Astrocyte (in vitro differentiated cells and primary cell): ENCODE results near the gene CNTNAP2. TPM values are rescaled to one million over a fixed set of nuclear protein-coding genes. Genes with fewer than 3 reads are reported as not detected.

Experiments
- DNase-seq: peaks from one replicate; pipeline ENCODE4 v3.0.0-alpha.2; 2010; ENCODE audit warnings: low read depth
- FAIRE-seq: peaks from 2 replicates; lab custom pipeline; 2011; peaks lifted over from hg19 to GRCh38; lab: Jason Lieb, UNC
- H2AFZ ChIP-seq: 2 replicates; pipeline ENCODE4 v1.6.0; 2012; ENCODE audit warnings: low read depth, low read length, inconsistent platforms
- H3K27ac ChIP-seq: 2 replicates; pipeline ENCODE4 v1.5.1; 2011; ENCODE audit warnings: low read depth, low read length, inconsistent platforms
- H3K27me3 ChIP-seq: 2 replicates; pipeline ENCODE4 v1.6.0; 2011; ENCODE audit warnings: low read length, inconsistent platforms; ENCODE audit not compliant: insufficient read depth
- H3K36me3 ChIP-seq: 2 replicates; pipeline ENCODE4 v1.5.1; 2011; ENCODE audit warnings: low read length, inconsistent platforms; ENCODE audit not compliant: insufficient read depth
- H3K4me1 ChIP-seq: 2 replicates; pipeline ENCODE4 v1.5.1; 2011; ENCODE audit warnings: low read length, inconsistent platforms; ENCODE audit not compliant: insufficient read depth
- H3K4me2 ChIP-seq: 2 replicates; pipeline ENCODE4 v1.6.0; 2012; ENCODE audit warnings: low read length, inconsistent platforms
- H3K4me3 ChIP-seq: 2 replicates; pipeline ENCODE4 v1.5.1; 2011; ENCODE audit warnings: low read depth, mild to moderate bottlenecking, low read length, inconsistent platforms; ENCODE audit not compliant: insufficient read depth
- H3K79me2 ChIP-seq: 2 replicates; pipeline ENCODE4 v1.6.0; 2012; ENCODE audit warnings: mild to moderate bottlenecking, low read length, inconsistent platforms; ENCODE audit not compliant: insufficient read depth
- H3K9ac ChIP-seq: 2 replicates; pipeline ENCODE4 v1.6.0; 2012; ENCODE audit warnings: mild to moderate bottlenecking, low read length, inconsistent platforms
- H3K9me3 ChIP-seq: 2 replicates; pipeline ENCODE4 v1.5.1; 2012; ENCODE audit warnings: low read depth, mild to moderate bottlenecking, low read length, inconsistent platforms; ENCODE audit not compliant: insufficient read depth
- H4K20me1 ChIP-seq: 2 replicates; pipeline ENCODE4 v1.6.0; 2012; ENCODE audit warnings: low read length, inconsistent platforms; ENCODE audit not compliant: insufficient read depth
- H3K27ac Mint-ChIP-seq: one replicate; pipeline ENCODE4 v1.8.0; 2021; ENCODE audit warnings: mild to moderate bottlenecking, mixed read lengths; ENCODE audit not compliant: unreplicated experiment
- H3K27me3 Mint-ChIP-seq: one replicate; pipeline ENCODE4 v1.8.0; 2021; ENCODE audit warnings: low read depth, mixed read lengths; ENCODE audit not compliant: unreplicated experiment
- H3K36me3 Mint-ChIP-seq: one replicate; pipeline ENCODE4 v1.8.0; 2021; ENCODE audit warnings: low read depth, mixed read lengths; ENCODE audit not compliant: unreplicated experiment
- H3K4me1 Mint-ChIP-seq: one replicate; pipeline ENCODE4 v1.8.0; 2021; ENCODE audit warnings: low read depth, mixed read lengths; ENCODE audit not compliant: unreplicated experiment
- H3K4me3 Mint-ChIP-seq: one replicate; pipeline ENCODE4 v1.8.0; 2021; ENCODE audit warnings: mild to moderate bottlenecking, moderate library complexity, mixed read lengths; ENCODE audit not compliant: unreplicated experiment
- H3K9me3 Mint-ChIP-seq: one replicate; pipeline ENCODE4 v1.8.0; 2021; ENCODE audit warnings: mild to moderate bottlenecking, mixed read lengths; ENCODE audit not compliant: unreplicated experiment
- EZH2 ChIP-seq: IDR thresholded peaks from 2 replicates; pipeline ENCODE4 v1.6.1; 2012; ENCODE audit warnings: mild to moderate bottlenecking, low read length, inconsistent platforms; ENCODE audit not compliant: insufficient read depth
- total RNA-seq: library from RNA; stranded (reverse); gene quantifications from 2 replicates; pipeline ENCODE4 v1.2.1, GENCODE V29; 2021
- TF ChIP-seq, protein P1 (sequence below): IDR thresholded peaks from 2 replicates; pipeline ENCODE4 v1.5.1; 2011; ENCODE audit warnings: low read depth, mild to moderate bottlenecking, inconsistent platforms, low read length, moderate library complexity; ENCODE audit not compliant: insufficient read depth

CNTNAP2 gene
- total RNA-seq, 1 donor from 2014 or later: 20.0 TPM

- TF ChIP-seq EZH2: no peak
- TF ChIP-seq, protein P1, sequence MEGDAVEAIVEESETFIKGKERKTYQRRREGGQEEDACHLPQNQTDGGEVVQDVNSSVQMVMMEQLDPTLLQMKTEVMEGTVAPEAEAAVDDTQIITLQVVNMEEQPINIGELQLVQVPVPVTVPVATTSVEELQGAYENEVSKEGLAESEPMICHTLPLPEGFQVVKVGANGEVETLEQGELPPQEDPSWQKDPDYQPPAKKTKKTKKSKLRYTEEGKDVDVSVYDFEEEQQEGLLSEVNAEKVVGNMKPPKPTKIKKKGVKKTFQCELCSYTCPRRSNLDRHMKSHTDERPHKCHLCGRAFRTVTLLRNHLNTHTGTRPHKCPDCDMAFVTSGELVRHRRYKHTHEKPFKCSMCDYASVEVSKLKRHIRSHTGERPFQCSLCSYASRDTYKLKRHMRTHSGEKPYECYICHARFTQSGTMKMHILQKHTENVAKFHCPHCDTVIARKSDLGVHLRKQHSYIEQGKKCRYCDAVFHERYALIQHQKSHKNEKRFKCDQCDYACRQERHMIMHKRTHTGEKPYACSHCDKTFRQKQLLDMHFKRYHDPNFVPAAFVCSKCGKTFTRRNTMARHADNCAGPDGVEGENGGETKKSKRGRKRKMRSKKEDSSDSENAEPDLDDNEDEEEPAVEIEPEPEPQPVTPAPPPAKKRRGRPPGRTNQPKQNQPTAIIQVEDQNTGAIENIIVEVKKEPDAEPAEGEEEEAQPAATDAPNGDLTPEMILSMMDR: no peak
- H3K27me3 ChIP-seq: no peaks in the 10 kb centered on the region
- H2AFZ ChIP-seq: no peak overlapping the region
- H3K4me1 Mint-ChIP-seq: no peaks in the 10 kb centered on the region
- H3K9me3 Mint-ChIP-seq: no peaks in the 10 kb centered on the region
- H3K4me3 ChIP-seq: no peak overlapping the region
- no peak overlapping the region for H3K4me2 ChIP-seq
- no peak overlapping the region for H3K27ac Mint-ChIP-seq
- H3K27ac ChIP-seq: no peak overlapping the region
- no peak overlapping the region for H3K4me3 Mint-ChIP-seq
- no peak overlapping the region for H3K9ac ChIP-seq
- no peaks in the 10 kb centered on the region for H3K27me3 Mint-ChIP-seq
- no peaks in the 10 kb centered on the region for H3K4me1 ChIP-seq
- no peak for DNase-seq
- H3K36me3 Mint-ChIP-seq: no peaks in the 10 kb centered on the region
- H4K20me1 ChIP-seq: no peaks in the 10 kb centered on the region
- no peaks in the 10 kb centered on the region for H3K79me2 ChIP-seq
- FAIRE-seq: no peak
- no peaks in the 10 kb centered on the region for H3K36me3 ChIP-seq
- H3K9me3 ChIP-seq: no peaks in the 10 kb centered on the region
These were observed 1562.3 kb downstream of the CNTNAP2 start for GRCh38 chr7:147678943-147679342.

DNA sequence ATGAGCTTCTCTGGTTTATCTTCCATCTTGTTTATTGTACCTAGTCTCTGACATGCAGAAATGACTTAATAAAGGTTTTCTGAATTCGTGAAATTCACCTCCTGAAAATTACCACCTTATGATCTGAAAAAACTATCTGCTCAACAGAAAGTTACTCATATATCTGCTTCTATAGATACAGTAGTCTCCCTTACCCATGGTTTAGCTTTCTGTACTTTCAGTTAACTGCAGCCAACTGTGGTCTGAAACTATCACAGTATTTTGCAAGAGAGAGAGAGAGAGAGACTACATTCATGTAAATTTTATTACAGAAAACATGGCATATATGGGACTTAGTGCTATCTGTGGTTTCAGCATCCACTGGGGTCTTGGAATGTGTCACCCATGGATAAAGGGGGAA, 1564.9 kb downstream of the CNTNAP2 start:
- no peaks in the 10 kb centered on the region for H3K27me3 Mint-ChIP-seq
- FAIRE-seq (no peak), DNase-seq (no peak)
- Histone ChIP-seq H3K4me1 (no peaks in the 10 kb centered on the region), H4K20me1 (no peaks in the 10 kb centered on the region), H3K27me3 (no peaks in the 10 kb centered on the region), H3K27ac (no peak overlapping the region), H3K9ac (no peak overlapping the region), H3K4me2 (no peak overlapping the region), H3K4me3 (no peak overlapping the region), H3K36me3 (no peaks in the 10 kb centered on the region), H3K79me2 (no peaks in the 10 kb centered on the region), H3K9me3 (no peaks in the 10 kb centered on the region), H2AFZ (no peak overlapping the region)
- H3K4me3 Mint-ChIP-seq: no peak overlapping the region
- H3K4me1 Mint-ChIP-seq: no peaks in the 10 kb centered on the region
- H3K9me3 Mint-ChIP-seq: no peaks in the 10 kb centered on the region
- H3K36me3 Mint-ChIP-seq: no peaks in the 10 kb centered on the region
- no peak overlapping the region for H3K27ac Mint-ChIP-seq
- TF ChIP-seq, protein P1: no peak
- no peak for TF ChIP-seq EZH2

- Histone ChIP-seq H3K4me1 (no peaks in the 10 kb centered on the region), H3K27me3 (no peaks in the 10 kb centered on the region), H3K36me3 (no peaks in the 10 kb centered on the region), H3K4me3 (no peak overlapping the region), H2AFZ (no peak overlapping the region), H3K9ac (no peak overlapping the region), H4K20me1 (no peaks in the 10 kb centered on the region), H3K9me3 (no peaks in the 10 kb centered on the region), H3K79me2 (no peaks in the 10 kb centered on the region), H3K27ac (no peak overlapping the region), H3K4me2 (no peak overlapping the region)
- FAIRE-seq: no peak
- Mint-ChIP-seq H3K9me3 (no peaks in the 10 kb centered on the region), H3K4me3 (no peak overlapping the region), H3K36me3 (no peaks in the 10 kb centered on the region), H3K4me1 (no peaks in the 10 kb centered on the region), H3K27me3 (no peaks in the 10 kb centered on the region), H3K27ac (no peak overlapping the region)
- TF ChIP-seq EZH2: no peak
- TF ChIP-seq, protein P1: no peak
- no peak for DNase-seq
These were observed 1584.1 kb downstream of the CNTNAP2 start for GRCh38 chr7:147700702-147701101.
